HS-27A (cell line): ENCODE results near the gene RCOR2.

Experiments used
- DNase-seq: peaks from one replicate; pipeline ENCODE4 v3.0.0-alpha.2; 2012; ENCODE audit warnings: low read depth, missing footprints

The RCOR2 gene

DNA sequence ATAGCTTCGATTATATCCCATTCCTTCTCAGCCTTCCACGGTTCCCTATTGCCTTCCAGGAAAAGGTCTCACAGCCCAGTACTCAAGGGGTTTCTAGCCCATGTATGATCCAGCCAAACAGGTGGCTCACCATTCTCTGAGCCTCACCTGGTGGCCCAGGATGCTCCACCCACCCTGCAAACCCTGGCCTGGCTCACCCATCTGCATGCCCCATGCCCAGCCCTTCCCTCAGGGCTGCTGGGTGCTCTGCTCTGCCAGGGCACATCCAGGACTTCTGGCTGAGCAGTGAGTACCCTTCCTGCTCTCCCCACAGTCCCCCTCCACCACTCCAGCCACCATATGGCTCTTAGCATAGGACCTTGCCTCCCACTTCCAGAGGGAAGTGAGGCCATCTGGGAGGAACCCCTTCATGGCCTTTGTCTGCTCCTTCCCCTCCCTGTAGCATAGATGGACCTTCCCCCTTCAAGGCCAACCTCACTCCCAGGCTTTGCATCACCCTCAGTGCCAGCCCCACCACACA, 5.8 kb upstream of the RCOR2 start:
- no peak for DNase-seq

DNA sequence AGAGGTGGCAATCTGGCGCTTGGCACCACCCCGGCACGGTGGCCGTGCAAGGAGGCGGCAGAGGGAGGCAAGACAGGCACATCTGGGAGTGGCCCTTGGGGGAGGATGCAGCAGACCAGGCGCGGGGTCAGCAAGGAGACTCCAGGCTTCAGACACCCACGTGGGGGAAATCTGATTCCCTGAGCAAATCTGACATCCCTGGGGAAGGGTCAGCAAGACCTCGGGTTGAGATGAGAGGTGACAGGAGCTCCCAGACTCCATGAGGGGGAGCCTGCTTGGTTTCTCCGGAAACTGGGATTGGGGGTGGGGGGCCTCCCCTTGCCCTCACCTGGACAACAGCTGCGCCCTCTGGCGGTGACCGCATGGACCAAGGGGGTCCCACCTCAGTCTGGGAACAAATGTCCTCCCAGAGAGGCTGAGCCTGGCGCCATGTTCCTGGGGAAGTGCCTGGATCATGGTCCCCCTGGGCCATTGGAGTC, 4.0 kb upstream of the RCOR2 start:
- DNase-seq: no peak

DNA sequence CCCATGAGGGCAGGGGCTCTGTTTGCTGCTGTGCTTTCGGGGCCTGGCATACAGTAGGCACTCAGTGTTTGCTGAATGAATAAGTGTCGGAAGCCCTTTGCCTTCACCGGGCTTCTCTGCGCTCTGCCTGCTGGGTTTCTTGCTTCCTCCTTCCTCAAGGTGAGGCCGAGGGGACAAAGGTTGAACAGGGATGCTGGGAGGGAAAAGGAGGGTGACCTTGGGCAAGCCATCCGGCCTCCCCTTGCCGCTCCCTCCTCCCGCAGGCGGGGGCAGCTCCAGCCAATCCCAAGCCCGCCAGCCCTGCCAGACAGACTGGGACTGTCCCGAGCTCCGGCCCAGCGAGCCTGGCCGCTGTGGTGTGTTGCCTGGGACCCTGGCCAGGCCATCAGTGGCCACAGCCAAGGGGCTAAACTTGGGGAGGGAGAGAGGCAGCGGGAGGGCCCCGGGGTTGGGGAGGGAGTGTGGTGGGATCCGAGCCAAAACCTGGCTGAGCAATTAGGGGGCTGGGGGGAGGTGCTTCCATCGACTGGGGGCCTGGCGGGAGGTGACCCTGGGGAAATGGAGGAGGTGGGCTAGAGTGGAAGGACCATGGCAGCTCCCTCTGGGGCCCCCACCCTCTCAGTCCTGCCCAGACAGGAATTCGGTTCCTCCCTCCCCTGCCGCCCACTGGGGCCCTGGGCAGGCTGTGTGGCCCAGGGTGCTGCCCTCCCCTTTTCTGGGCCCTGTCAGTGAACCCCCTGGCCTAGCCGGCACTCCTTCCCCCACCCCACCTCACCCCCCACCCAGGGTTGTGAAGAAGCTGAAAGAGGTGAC, 3.4 kb upstream of the RCOR2 start:
- DNase-seq: no peak

DNA sequence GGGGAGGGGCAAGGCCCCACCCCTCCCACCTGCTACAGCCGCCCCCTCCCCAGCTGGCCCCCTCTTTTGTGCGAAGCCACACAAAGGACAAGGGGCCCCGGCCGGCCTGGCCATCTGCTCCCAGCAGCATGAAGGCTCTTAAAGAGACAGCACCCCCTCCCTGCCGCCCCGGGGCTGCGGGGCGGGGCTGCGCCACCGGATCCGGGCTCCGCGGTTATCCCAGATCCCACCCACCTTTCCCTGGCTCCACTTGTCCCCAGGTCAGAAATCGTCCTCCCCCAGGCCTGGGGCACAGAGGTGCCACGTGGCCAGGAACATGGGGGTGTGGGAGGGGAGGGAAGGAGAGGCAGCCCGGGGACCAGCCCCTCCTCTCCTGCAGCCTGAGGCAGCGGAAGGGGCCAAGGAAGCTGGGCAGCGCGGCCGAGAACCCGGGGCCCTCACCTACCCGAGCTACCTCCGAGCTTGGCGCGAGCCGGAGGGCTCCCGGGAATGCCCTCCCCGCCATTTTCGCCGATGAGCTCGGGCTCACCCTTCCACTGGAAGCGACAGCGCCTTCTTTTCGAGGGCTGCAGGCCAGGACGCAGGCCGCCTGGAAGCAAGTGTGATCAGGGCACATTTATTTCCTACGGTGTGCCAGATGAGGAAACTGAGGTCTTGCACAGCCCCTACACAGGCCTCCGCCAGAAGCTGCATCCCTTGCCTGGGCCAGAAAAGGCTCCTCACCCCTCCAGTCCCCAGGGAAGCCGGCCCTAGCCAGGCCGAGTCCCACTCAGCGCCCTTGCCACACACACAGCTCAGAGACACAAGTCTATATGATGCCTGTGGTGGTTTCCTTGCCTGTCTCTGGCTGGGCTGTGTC, 2.5 kb upstream of the RCOR2 start:
- DNase-seq: no peak

DNA sequence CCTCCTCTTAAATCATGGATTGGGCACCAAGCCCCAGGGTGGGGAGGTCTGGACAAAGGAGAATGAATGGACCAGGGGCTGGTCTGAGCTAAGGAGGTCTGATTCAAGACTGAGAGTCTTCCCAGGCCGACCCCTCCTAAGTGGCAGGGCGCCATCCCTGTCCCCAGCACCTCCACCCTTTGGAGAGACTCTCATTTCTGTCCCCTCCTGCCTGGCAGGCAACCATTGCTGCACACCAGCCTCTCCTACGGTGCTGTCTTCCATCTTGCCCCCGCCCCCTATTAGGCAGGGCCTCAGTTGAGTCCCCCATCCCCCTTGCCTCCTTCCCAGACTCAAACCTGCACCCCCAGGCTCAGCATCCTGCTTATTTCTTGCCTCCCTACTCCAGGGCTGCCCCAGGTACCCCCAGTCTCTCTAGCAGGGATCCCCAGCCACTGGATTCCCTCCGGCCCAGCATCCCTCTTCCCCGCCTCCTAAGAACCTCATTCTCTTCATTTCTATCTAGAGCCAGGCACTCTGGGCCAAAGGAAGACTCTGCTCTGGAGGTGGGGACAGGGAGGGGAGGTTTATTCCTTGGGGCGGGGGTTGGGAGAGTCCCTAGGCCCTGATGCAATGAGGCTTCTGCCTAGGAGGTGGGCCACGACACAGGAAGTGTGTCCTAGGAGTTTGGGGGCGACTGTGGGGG, 1.7 kb upstream of the RCOR2 start:
- no peak for DNase-seq

DNA sequence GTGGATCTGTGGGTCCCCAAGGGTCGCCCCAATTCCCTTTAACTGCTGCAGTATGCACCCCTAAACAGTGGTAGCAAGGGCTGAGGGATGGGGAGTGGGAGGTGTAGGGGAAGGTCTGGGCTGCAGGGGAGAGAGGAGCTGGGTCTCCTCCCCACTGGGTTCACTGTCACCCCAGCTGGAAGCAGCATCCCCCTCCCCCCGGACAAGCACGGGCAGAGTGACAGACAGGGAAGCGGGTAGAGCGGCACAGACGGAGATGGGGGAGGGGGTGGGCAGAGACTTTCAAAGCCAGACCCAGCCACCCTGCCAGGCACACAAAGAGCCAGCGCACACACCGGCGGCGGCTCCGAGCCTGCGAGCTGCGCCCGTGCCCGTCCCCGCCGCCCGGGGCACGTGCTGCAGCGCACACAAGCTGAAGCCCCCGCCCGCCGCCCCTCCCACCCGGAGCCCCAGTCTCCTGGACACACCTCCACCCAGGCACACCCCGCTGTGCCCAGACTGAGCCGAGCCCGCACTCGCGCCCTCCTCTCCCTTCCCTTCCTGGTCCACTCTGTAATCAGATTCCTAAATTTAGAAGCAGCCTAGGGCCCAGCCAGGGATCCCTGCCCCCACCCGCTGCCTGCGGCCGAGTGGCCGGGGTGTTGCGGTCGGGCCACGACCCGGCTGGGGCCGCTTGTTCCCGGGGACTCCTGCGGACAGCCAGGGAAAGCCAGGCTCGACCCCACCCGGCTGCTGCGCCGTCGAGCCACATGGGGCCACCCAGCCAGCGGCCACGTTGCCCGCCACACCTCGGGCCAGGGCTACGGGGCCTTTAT, 935 bp upstream of the RCOR2 start:
- DNase-seq: no peak

DNA sequence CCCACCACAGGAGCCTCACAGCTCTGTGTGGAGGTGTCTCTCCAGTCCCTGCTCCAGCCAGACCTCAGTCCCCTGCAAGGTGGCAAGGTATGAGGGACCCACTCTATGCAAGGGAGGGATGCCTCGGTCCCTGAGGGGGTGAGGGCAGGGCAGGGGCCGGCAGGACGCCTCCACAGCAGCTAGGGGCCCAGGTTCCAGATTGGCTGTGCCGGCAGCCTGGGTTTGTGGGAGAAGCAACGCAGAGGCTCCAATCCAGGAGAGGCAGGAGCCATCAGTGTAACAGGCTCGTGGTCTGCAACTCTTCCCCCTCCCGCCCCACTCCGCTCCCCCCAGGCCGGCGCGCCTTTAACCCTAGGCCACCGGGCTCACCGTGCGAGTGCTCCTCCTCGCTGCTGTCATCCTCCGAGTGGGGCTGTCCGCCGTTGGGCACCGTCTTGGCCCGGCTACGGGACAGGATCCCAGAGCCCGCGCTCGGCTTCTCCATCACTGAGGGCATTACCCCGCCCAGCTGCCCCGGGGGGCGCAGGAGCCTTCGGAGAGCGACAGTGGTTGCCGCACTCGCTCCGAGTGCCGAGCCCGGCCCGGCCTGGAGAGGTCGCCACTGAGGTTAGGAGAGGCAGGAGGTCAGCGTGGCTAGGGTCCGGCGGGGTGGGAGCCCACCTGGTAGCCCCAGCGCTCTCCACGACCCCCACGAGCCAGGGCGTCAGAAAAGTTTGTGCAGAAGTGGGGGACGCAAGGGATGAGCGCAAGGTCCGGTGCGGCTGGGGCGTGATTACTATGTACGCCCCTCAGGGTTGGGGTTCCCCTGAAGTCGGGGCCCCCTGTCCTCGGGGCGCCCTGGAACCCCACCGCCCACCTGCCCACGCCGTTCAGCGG, 765 bp downstream of the RCOR2 start:
- no peak for DNase-seq

DNA sequence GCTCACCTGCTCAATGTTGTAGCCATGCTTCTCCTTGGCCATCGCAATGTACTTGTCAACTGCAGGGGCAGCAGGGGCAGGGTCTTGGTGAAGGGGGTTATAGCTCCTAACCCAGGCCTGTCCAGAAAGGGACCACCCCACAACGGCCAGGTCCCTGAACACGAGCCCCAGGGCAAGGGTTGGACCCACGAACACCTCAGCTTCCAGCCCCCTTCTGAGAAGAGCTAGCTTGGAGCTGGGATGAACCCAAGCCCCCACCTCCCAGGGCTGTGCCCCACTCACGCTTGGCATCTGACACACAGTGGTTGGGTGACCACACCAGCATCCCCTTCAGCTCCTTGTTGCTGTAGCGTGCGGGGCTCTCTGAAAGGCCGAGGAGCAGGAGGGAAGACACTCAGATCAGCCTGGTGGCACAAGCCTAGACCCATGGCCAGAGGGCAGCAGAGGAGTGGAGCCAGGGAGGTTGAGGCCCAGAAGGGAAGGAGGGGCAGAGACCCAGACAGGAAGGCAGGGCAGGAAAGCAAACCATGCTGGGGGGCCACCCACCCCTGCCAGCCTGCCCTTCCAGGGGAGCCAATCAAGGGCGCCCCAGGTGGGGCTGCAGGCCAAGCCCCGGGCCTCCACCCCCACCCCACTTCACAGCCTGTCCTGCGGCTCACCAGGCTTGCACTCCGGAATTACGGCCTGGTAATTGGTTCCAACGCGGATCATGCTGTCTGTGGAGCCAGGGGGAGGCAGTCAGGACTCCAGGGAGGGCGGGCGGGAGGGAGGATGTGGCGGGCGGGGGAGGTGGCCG, 1.9 kb downstream of the RCOR2 start:
- DNase-seq: no peak

DNA sequence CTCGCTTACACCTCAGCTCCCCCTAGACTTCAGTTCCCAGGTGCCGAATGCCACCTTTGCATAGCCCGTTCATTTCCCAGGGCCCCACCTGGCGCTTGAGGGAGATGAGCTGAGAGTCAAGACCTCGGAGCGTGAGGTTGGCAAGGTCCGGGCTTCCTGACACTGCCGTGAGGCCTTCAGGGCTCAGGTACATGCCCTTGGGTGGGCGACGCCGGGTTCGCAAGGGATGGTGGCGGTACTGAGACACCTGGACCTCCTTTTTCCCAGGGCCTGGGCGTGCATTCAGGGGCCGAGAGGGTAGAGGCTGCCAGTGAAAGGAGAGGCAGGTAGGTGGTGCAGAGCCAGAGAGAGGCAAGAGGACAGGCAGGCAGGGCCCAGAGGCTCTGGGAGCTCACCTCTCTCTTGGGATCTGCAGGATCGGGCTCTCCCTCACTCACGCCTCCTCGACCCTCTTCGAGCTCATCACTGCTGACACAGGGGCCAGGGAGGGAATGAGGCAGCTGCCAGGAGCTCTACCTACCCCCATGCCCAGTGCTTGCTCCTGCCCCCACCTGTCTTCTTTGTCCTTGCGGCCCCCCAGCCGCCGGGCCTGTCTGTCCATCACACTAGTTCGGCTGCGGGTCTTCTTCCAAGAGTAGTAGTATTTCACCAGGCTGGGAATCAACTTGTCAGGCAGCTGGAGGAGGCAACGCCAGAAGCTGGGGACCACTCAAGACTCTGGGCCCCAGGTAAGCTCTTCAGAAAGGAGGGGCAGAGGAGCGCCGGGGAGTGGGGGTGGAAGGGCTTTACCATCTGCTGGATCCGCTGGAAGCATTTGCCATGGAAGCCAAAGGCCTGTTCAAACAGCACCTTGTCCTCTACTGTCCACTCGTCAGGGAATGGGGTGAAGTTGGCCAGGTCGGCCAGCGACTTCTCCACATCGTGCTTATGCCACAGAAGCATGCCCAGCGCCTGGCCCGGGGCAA, 2.8 kb downstream of the RCOR2 start:
- DNase-seq: no peak

DNA sequence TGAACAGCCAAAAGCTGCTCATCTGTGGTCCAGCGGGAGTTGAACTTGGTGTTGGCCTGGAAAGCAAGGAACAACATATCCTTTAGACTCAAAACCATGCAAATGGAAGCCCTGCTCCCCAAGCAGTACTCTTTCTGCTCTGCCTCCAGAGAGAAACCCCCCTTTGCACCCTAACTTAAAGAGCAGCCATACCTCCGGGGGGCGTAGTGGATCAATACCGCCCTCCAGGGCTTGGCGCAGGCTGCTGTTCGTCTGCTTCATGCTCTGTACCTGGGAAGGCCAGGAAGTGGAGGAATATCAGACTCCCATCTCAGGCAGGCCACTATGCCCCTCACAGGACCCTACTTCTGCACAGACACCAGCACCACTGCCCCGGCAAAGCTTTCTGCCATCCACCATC, 4.3 kb downstream of the RCOR2 start:
- DNase-seq: no peak

DNA sequence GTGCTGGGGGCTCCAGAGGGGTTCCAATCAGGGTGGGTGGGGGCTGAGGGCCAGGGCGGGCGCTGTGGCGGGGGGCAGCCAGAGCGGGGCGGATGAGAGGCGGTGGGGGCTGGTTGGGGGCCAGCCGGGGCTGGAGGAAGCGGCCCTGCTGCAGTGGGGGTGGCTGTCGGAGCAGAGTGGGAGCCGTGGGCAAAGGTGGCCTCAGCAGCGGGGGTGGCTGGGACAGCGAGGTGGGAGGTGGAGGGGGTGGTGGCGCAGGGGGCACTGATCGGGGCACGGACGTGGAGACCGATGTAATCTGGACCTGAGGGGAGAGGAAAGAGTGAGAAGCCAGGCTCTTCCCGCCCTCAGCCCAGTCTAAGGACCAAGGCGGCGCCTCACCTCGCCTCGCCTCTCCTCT, 5.1 kb downstream of the RCOR2 start:
- DNase-seq: no peak

DNA sequence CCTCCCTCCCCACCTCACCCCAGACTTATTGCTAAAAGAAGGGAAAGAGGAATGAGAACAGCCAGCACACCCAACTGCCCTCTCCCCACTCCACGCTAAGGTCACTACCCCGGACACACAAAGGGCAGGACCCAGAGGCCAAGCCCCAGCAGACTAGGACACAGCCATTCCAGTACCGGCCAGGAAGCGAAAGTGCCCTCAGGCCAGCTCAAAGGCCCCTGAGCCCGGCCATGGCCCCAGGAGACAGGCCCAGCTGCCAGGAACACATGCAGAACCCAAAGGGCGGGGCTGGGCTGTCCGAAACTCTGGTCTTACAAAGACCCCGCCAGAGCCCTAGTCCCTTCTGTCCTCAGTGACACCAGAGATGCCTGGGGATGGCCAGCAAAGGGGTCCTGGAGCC, 5.5 kb downstream of the RCOR2 start:
- DNase-seq: no peak

DNA sequence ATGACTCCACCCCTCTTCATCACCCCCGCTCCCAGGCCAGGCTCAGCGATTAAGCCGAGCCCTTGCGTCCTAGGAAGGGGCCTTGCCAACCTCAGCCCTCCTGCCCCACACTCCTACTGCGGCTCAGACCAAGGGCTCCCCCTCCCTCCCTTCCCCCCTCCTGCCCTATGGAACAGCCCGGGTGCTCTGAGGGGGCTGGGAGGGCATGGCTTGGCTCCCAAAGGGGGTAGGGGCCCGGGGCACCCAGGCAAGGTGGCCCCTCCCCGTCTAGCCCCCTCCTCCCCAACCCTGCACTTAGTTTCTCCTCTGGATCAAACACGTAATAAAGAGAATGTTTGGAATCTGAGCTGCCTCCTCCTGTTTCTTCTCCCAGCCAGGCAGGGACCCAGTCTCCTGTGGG, 6.3 kb downstream of the RCOR2 start:
- DNase-seq: no peak

DNA sequence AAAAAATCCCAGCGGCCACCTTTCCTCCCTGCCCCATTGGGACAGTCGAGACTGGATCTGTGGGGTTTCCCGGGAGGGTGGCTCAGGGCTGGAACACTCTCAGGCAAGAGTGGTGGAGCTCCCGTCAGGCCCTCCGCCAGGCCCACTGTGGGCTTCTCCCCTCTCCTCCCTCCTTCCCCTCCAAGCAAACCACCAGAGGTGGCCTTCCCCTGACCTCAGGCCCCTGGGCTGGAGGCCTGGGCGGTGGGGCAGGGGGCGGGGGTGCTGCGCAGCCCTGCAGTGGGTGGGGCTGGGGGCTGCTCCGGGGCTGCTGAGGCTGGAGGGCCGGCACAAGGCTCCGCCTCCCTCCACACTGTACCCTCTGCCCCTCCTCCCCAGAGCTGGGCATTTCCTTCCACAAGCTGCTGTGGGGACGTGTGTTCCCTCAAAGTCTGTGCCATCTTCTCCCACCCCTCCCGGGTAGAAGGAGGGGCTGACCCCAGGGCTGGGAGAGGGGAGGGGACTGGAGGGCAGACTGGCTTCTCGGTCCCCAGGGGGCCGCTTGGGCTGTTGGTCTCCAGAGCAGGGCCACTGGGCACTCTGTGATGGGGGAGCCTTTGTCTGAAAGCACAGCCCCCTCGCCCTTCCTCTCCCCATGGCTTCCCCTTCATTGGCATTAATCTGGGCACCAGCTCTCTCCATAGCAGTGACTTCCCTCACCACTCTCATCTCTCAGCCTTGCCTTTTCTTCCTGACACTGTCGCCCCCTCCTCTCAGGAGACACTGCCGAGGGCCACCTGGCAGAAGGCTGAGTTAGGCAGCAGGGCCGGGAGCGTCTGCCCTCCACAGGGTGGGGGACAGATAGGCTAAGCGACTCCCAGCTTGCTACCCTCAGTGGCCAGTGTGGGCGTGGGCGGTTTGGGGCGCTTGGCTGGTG, 7.1 kb downstream of the RCOR2 start:
- no peak for DNase-seq

DNA sequence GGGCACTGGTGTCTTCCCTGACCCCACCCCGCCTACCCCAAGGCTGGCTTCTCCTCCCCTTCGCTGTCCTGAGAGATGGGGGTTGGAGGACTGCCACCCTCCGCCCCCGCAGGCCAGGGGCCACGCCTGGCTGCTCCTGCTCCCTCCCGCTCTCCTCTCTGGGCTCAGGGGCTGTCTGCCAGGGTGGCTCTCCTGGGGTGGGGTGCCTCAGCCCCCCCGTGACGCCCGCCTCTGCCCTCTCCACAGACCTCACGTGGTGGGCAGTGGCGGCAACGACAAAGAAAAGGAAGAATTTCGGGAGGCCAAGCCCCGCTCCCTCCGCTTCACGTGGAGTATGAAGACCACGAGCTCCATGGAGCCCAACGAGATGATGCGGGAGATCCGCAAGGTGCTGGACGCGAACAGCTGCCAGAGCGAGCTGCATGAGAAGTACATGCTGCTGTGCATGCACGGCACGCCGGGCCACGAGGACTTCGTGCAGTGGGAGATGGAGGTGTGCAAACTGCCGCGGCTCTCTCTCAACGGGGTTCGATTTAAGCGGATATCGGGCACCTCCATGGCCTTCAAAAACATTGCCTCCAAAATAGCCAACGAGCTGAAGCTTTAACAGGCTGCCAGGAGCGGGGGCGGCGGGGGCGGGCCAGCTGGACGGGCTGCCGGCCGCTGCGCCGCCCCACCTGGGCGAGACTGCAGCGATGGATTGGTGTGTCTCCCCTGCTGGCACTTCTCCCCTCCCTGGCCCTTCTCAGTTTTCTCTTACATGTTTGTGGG, 8.1 kb downstream of the RCOR2 start:
- no peak for DNase-seq

DNA sequence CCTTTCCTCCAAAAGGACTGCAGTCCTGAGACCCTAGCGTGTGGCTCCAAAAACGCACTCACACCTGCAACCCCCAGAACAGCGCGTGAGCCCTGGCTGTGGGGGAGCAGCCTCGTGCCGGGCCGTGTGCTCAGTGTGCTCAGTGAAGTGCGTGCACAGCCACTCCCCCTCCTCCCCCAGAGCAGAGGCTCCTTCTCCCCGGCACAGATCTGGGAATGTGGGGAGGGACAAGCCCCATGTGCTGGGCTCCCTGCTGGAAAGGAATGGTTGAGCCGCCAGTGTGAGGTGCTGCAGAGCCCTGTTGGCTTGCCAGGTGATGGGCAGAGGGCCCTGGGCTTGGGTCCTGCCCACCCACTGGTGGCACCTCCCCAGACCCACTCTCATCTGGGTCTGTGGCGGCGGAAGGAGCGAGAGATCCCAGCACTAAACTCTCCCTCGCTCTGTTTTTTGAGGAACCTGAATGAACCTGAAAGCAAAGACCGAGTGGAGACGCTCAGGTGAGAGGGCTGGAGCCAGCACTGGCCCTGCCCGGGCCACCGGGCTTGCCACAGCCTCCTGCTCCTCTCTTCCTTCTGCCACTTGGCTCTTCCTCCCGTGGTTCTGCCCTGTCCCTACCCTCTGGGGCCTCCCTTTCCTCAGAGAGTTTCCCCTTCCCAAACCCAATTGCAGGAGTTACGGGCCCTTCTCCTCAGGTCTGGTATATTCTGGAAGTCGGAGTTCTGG, 9.0 kb downstream of the RCOR2 start:
- no peak for DNase-seq
